Astrocyte of the hippocampus (primary cell): Measurements from ENCODE around the gene MAP7D1.
"Not testable (repeated sequence)": the region's sequence is repeated elsewhere in the genome, so short reads cannot be mapped to it uniquely, and the experiment has no call there.

ENCODE experiments used
- DNase-seq: peaks from one replicate; pipeline ENCODE4 v3.0.0; 2011; ENCODE audit warnings: low read depth, low spot score

Gene MAP7D1

DNA sequence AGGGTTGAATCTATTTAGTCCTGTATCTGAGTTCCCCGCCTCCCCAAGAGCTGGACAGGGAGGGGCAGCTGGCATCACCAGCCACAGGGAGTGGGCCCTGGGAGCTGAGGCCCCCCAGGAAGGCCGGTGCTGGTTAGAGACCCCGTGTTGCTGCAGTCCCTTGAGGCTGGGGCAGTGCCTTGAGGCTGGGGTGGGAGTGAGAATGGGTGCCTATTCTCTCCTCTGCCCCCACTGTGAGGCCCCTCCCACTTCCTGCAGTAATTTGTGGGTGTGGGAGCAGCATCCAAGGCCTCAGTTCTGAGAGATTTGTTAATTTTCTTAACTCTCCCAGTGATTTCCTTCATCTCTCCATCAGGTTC, 4.1 kb upstream of the MAP7D1 start:
- no peak for DNase-seq

DNA sequence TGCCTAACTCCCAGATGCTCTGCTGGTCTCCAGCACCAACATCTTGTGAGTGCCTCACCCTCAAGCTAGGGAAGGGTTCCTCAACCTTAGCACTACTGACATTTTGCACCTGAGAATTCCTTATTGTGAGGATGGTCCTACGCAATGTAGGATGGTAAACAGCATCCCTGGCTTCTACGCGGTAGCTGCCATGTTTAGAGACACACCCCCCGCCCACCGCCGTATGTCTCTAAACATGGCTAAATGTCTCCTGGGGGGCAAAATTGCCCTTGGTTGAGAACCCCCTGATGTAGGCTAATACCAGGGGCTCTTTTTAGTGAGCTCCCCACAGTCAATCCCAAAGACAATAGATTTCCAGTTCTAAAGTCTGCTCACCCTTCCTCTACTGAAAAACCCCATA, 2.5 kb upstream of the MAP7D1 start:
- no peak for DNase-seq

DNA sequence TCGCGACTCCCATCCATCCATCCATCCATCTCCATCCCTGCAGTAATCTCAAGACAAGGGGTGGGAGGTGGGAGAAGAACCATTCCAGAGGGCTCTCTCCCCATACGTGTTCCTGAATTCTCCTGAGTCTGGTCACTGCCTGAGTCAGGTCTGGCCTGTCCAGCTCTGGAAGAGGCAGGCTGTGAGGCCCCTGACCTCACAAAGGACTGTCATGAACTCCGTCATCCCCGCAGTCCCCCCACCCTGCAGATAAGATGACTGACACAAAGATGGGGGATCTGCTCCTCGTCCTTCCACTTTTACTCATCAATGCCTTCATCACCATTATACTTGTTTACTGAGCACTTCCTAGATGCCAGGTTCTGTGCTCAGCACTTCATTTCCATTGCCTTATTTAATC, 1.6 kb upstream of the MAP7D1 start:
- DNase-seq: no peak

DNA sequence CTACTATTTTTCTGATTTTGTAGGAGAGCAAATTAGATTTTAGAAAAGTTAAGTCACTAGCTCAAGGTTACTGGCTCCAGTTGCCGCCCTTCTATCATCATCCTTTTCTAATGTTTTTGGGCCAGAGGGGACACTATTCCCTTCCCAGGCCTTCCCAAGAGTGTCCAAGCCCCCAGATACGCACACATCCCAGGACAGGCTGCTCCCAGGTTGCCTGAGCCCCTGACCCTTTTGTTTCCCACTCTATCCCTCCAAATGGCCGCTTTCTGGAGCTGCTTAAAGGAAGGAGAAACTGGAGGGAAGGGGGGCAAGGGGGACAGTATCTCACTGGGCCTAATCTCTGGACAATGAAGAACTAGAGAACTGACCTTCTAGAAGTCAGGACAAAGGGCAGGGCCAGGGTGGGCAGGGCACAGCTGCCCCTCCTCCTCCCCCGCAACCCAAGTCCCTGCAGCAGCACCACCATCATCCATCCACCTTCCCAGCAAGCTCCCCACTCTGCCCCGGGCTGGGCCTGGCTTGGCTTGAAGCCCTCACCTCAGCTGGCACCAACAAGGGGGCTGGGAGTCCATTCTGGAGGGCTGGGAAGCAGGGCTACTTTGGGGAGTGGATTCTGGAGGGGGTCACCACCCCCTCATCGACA, 1.1 kb upstream of the MAP7D1 start:
- DNase-seq: peak; percentile 55

DNA sequence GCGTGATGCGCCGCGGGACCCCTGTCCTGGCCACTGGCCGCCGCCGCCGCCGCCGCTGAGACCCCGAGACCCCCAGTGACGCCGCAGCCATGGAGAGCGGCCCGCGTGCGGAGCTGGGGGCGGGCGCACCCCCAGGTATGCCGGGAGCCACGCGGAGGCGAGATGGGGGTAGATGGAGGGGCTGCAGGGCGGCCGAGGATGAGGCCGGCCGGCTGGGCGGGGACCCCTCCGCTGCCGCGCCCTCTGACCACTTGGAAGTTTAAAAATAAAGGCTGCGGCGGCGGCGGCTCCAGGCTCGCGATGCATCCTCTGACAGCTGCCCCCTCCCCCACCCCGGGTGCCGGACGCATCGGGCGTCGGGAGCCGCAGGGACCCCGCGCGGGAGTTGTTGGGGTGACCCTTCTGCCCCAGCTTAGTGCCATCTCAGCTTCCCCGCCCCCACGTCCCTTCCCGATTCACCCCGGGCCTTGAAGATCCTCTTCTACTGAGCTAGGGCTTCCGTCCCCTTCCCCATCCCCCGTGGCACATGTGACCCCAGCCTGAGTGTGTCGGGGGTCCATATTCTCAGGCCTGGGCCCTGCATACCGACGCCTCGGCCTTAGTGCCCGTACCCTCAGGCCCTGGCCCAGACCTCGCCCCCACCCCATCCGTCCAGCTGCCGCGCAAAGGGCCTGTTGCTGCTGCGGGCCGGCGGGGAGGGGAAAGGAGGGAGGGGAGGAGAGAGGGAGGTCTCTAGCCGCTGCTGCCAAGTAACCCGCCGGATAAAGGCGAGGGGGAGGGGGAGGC, 562 bp downstream of the MAP7D1 start:
- DNase-seq: peak; percentile 86

DNA sequence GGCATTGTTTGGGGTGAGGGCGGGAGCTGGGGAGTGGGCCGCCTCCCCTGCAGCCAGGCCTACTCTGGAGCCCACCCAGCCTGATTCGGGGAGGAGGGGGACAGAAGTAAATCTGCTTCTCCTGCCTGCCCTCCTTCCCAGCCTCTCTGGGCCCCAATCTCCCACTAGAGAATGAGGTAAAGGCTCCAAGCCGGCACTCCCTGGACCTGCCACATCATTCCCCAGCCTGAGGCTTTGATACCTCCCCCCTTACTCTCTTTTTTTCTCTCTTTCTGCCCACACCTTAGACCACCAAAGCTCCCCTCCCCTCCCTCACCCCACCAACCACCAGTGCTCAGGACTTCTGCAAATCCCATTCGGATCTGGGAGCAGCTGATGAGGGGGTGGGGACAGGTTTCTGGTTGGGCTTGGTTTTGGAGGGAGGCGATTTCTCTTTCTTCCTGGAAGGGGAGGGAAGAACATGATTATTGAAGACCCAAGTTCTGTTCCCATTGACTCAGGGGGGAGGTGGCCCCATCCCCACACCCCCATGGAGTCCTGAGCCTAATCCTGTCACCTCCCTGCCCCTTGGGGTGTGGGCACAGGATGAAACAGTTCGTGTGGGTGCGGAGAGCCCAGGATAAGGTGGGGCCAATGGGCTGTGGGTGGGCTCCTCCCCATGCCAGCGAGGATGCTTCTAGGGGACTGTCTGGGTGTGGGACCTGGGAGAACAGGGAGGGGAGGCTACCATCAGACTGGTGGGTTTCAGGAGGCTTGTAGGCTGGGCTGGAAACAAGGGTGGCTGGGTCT, 1.3 kb downstream of the MAP7D1 start:
- DNase-seq: peak; percentile 60

DNA sequence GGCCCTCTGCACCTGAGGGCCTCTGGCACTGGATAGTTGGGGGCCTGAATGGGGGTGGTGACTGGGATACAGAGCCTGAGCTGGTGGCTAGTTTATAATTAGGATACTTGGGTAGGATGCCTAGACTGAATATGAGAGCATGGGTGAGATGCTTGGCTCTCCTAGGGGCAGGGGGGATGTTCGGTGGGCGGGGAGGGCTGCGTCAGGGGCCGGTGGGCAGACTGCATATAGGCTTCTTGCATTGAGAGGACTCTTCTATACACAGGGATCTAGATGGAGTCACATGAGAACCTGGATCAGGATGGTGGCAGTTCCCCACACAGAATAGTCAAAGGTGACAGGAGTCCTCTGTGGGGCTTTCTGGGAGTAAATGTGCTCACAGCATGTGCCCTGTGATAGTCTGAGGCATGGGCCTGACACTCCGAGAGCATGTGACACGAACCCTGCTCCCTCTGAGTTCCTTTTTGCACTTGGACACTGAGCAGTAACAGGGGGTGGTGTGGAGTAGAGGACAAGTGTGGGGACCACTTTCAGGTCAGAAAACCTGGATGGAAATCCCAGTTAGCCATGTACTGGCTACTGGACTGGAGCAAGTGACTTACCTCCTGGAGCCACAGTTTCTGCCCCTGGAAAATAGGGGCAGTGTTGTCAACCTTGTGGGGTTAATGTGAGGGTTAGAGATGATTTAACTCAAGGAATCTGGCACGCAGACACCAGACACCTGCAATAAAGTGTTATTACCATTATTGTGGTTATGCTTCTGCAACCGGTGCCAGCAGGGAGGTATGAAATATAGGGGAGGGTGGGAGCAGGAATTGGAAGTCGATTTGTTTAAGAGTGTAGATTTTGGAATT, 2.2 kb downstream of the MAP7D1 start:
- no peak for DNase-seq

DNA sequence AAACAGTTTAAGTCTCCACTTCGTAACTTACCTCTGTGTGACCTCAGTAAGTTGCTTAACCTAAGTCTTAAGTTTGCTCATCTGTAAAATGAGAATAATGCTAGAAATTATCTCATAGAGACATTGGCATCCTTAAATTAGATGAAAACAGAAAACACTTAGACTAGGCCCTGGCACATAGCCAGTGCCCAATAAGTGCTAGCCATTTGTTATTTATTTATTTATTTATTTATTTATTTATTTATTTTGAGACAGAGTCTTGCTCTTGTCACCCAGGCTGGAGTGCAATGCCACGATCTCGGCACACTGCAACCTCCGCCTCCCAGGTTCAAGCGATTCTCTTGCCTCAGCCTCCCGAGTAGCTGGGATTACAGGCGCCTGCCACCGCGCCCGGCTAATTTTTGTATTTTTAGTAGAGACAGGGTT, 2.9 kb downstream of the MAP7D1 start:
- DNase-seq: not testable (repeated sequence)

DNA sequence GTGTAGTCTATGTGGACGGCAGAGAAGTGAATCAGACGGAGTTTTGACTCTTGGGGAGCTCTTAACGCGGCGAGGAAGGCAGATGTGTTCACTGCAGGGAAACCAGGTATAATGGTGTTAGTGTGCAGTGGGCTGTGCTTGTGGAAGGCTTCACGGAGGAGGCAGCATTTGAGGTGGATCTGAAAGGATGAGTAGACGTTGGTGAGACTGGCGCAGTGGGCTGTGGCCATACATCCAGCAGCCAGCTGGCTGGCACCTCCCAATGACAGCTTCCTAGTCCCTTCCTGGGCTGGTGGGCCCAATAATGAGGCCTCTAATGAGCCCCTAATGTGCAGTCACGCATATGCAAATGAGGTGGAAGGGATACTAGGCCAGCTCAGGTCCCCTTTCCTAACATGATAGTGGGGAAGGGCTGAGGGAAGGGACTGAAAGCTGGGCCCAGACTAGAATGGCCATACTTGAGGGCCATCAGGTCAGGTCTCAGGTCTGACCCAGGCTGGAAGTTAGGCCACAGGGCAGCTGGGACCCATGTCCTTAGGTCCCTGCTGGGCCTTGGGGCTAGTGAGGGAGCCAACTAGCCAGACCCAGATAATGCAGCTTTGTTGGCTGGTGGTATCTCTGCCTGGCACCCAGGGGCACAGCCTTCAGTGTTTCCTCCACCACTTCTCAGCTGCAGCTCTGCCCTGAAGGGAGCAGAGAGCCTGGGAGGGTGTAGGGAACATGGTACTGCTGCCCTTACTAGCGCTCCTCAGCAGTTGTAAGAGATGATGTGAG, 3.8 kb downstream of the MAP7D1 start:
- no peak for DNase-seq

DNA sequence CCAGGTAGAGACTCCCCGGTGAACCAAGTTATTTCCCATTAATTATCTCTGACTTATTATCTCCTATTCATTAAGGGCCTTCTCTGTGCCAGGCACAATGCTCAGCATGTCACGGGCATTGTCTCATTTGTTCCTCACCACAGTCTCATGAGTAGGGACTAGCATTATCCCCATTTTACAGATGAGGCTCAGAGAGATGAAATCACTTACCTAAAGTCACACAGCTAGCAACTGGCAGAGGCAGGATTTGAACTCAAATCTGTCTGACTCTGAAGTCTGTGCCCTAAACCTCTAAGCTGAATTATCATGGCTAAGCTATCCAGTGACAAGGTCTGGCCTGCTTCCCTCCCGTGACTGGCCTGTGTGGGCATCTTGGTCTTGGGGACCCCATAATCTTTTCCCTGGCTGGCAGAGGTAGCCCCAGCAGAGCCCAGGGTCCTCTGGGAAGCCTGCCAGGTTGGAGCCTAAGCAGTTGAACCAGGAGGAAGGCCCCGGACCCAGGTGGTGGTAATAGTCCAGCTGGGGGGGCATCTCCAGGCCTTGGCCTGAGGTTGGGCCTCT, 4.5 kb downstream of the MAP7D1 start:
- DNase-seq: no peak

DNA sequence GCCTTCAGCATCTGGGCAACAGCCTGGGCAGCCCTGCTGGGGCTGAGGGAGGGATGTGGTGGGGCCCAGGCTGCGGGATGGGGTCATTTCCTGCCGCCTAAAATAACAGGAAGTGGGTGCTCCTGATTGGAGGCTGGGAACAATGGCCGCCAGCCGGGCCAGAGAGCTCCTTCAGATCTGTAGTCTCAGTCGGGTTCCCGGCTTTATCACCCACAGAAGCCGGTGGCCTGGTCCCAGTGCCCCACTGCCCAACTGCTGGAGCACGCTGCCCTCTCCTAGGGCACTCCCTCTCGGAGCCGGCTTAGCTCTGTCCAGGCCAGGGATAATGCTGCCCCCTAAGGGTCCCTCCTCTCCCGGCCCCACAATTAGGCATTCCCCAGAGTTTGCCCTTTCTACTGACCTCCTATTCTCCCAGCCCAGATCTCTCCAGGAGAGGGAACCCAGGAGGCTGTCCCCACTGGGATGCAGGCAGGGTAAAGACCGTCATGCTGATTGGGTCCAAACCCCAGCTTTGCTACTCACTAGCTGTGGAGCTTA, 5.1 kb downstream of the MAP7D1 start:
- DNase-seq: peak; percentile 74

DNA sequence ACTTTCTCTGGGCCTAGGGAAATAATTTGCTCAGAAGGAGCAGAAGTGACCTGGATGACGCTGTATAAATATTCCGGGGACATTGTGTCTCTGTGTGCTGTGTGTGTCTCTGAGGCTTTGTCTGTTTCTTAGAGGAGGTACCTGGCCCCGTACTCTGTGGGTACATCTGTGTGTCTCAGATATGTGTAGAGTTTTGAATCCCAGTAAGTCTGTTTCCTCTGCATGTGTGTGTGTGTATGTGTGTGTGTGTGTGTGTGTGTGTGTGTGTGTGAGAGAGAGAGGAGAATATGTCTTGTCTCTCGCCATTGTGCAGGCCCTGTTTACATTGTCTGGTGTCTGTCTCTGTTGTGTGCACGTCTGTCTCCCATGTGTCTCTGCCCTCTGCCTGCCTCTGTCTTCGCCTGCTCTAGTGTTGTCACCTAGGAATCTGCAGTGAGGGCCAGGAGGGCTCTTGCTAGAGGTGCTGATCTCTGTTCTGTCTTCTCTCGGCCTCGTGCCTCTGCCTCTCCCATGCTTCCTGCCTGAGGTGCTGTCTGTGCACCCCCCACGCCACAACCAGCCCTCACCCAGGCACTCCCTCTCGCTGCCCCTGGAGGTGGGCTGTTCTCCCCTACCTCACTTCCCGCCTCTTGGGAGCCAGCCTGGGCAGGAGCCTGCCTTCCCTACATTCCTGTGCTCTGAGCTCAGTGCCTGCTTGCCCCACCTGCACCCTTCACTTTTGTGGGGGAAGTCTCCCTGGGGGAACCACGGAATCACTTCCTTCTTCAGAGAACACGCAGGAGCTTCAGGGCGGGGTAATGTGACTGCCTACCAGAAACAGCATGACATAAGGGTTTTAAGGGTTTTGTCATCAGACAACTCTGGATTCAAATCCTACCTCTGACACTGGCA, 5.9 kb downstream of the MAP7D1 start:
- DNase-seq: peak; percentile 60

DNA sequence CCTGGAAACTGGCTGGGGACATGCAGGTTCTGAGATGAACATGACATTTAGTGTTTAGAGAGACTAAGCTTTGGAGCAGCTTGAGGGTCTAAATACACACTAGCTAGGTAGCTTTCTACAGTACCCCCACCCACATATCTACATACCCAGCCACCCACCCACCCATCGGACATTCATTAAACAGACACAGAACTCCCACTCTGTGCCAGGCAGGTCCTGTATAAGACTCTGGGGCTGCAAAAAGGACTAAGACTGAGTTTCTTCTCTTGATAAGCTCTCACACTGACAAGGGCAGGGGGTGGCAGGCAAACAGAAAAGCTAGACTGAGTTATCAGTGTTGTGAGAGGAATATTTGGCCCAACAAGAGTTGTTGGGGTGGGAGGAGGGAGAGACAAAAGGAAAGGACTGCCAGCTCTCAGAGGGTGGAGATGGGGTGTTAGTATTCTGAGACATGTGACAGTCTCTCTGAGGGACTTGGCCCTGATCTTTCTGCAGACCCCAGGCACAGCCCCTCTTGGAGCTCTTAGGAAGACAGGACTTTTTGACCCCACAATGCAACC, 6.8 kb downstream of the MAP7D1 start:
- no peak for DNase-seq

DNA sequence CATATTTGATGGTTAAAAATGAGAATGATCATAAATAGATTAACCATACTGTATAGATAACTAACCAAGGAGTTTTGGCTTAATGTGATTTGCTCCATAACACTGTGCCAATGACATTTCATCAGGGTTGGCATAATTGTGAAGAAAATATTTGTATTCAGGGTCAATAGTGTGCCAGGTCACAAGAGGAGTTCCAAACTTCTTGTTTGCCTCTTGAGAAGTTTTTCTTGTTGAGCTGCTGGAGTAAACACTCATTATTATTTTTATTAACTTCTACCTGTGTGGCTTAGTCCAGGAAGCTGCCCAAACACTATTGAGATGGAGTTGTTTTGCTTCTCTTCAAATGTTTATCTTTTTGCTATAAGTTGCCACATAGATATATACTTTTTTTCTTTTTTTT, 7.5 kb downstream of the MAP7D1 start:
- DNase-seq: no peak

DNA sequence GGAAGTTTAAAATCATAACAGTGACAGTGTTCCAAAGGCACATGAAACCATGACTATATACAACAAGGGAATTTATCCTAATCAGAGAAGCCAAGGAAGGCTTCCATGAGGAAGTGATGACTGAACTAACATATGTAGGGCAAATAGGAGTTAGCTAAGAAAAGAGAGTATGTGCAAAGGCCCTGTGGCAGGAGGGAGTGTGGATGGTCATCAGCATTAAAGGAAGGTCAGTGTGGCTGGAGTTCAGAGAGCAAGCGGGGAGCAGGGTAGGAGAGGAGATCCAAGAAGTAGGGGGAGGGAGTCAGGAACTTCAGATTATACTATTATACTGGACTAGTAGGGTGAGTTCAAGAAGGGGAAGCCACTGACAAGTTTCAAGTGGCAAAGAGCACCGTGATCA, 8.4 kb downstream of the MAP7D1 start:
- no peak for DNase-seq

DNA sequence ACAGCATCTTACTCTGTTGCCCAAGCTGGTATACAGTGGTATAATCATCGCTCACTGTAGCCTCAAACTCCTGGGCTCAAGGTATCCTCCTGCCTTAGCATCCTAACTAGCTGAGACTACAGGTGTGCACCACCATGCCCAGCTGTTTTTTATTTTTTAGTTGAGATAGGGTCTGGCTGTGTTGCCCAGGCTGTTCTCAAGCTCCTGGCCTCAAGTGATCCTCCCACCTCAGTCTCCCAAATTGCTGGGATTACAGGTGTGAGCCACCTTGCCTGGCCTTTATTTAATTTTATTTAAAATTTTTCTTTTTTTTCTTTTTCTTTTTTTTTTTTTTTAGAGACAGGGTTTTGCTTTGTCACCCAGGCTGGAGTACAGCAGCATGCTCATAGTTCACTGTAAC, 9.2 kb downstream of the MAP7D1 start:
- DNase-seq: no peak

DNA sequence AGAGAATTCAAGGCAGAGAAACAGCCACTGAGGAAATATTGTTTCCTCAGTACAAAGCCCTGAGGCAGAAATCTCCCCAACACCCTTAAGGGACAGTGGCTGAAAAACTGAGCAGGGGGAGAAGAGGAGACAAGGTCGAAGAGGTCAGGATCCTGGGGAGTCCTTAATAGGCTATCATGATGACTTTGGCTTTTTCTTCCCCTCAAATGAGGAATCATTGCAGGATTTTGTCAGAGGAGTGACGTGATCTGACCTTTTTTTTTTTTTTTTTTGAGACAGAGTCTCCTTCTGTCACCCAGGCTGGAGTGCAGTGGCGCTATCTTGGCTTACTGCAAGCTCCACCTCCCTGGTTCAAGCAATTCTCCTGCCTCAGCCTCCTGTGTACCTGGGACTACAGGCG, 10.2 kb downstream of the MAP7D1 start:
- DNase-seq: no peak

DNA sequence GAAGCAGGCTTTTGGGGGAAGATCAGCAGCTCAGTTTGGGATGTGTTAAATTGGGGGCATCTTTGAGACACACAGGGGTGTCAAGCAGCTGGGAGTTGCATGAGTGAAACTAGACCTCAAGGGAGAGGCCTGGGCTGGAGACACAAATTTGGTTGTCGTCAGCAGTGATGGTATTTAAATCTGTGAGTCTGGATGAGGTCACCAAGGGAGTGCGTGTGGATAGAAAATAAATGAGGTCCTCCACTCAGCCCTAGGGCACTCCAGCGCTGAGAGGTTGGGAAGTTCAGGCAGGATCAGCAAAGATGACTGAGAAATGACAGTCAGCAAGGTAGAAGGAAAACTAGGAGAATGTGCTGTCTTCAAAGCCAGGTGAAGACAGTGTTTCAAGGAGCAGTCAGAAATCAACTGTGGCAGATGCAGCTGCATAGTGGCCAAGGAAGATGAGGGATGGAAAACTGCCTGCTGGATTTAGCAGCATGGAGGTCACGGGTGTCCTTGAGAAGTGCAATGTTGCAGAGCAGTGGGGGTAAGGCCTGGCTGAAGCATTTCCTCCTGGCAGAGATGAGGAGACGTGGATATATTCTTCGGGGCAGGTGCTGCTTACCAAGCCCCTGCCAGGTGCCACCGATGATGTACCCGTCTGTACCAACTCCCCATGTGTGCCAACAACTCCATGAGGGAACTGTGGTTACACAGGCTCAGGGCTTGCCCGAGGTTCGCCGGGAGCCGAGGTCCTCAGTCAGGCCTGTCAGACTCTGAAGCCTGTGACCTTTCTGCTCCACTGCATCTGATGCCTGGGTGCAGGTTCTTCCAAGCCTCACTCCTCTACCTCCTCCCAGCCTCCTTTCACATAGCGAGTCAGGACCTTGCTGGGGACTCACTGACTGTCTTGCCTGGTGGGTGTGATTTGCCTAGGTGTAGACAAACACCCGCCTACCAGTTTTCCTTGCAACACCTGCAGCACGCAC, 11.3 kb downstream of the MAP7D1 start:
- peak; percentile 56 for DNase-seq
